ENCODE measurements around the gene KIF20A.

DNA sequence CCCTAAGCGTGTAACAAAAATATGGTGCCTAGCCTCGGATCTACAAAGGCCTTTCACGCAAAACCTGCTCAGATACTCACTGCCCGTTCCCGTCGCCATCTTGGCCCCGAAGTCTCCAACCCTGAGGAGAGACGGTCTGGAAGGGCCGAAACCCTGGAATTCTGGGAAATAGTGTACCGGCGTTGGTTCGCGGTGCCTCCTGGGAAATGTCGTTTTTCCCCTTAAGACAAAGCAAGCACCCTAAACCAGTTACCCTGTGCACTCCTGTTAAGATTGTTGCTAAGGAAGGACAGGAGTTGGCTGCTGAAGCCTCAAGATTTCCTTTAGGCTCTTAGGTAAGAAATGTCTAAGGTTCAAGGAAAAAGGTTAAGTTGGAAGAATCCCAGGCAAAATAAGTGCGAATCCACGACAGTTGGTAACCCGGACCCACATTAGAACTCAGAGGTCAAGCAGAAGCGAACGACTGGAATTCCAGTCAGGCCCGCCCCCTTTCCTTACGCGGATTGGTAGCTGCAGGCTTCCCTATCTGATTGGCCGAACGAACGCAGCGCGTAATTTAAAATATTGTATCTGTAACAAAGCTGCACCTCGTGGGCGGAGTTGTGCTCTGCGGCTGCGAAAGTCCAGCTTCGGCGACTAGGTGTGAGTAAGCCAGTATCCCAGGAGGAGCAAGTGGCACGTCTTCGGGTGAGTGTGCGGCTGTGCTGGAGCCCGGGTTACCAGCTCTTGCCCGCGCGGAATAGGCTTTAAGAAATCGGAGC is at the start of gene KIF20A, which contains the start of gene BRD8:
- TF ChIP-seq EP300 (IDR thresholded peaks at IDR 0.05): no peak
- TF ChIP-seq RAD21 (conservative IDR thresholded peaks at IDR 0.05 in 1 of 2, IDR thresholded peaks at IDR 0.05 in 1 of 2): no peak
- TF ChIP-seq, protein P1, sequence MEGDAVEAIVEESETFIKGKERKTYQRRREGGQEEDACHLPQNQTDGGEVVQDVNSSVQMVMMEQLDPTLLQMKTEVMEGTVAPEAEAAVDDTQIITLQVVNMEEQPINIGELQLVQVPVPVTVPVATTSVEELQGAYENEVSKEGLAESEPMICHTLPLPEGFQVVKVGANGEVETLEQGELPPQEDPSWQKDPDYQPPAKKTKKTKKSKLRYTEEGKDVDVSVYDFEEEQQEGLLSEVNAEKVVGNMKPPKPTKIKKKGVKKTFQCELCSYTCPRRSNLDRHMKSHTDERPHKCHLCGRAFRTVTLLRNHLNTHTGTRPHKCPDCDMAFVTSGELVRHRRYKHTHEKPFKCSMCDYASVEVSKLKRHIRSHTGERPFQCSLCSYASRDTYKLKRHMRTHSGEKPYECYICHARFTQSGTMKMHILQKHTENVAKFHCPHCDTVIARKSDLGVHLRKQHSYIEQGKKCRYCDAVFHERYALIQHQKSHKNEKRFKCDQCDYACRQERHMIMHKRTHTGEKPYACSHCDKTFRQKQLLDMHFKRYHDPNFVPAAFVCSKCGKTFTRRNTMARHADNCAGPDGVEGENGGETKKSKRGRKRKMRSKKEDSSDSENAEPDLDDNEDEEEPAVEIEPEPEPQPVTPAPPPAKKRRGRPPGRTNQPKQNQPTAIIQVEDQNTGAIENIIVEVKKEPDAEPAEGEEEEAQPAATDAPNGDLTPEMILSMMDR (IDR thresholded peaks at IDR 0.05): no peak
- no peak for TF ChIP-seq EHF (CRISPR knock-in tag; IDR thresholded peaks at IDR 0.05)
